ENCODE results near the gene CHST15. TPM values are rescaled to one million over a fixed set of nuclear protein-coding genes. Genes with fewer than 3 reads are reported as not detected.

The CHST15 gene
- polyA plus RNA-seq, 1 donor from 2014 or later, result 0.79 TPM

DNA sequence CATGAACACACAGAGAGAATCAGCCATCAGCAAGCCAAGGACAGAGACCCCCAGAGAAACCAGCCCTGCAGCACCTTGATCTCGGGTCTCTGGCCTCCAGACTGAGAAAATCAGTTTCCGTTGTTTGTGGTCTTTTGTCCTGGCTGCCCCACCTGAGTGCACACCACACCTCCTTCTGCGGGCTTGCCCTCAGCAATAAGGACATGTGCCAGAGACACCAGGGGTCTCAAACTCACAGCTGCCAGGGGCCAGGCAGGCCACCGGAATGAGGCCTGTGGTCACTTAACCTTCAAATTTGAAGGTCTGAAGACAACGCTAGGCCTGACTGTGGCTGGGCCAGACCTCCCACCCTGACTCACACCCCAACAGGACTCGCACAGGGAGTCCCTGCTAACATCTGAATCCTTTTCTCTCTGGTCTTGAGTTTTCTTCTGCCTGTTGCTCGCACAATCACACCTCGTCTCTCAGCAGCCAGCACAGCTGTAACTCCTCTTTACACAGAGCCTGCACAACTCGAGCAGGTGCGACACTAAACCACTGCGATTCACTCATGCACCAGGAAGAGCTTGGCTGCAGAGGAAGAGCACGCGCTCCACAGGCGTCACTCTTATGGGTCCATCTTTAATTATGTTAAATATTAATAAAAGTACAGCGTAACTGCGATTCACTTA, 86.2 kb downstream of the CHST15 start:
- H3K79me2 ChIP-seq (replicated peaks; ENCODE audit: insufficient read depth, low read length), result no peaks in the 10 kb centered on the region
- no peaks in the 10 kb centered on the region for H3K36me3 ChIP-seq (ENCODE audit: insufficient read depth, low read length)
- no peak overlapping the region for H3K27ac ChIP-seq (ENCODE audit: low read length)
- TF ChIP-seq RAD21 (conservative IDR thresholded peaks at IDR 0.05) (no peak), EZH2 (IDR thresholded peaks at IDR 0.05; ENCODE audit: borderline replicate concordance, insufficient read depth, low read length, poor library complexity, severe bottlenecking) (no peak)
- H2AFZ ChIP-seq (ENCODE audit: low read depth, low read length), result no peak overlapping the region
- no peaks in the 10 kb centered on the region for H3K27me3 ChIP-seq (ENCODE audit: insufficient read depth, low read depth, low read length)
- H3K9me3 ChIP-seq (ENCODE audit: low read length), result no peaks in the 10 kb centered on the region
- no peak overlapping the region for H3K9ac ChIP-seq (ENCODE audit: low read length)
- H3K4me3 ChIP-seq (ENCODE audit: low read length), result no peak overlapping the region
- H3K4me2 ChIP-seq (ENCODE audit: low read length), result no peak overlapping the region
- no peaks in the 10 kb centered on the region for H3F3A ChIP-seq (ENCODE audit: insufficient read depth, low read length, poor library complexity, severe bottlenecking)
- no peaks in the 10 kb centered on the region for H4K20me1 ChIP-seq (ENCODE audit: insufficient read depth)
- H3K9me2 ChIP-seq (ENCODE audit: insufficient read depth, low read length), result no peaks in the 10 kb centered on the region

DNA sequence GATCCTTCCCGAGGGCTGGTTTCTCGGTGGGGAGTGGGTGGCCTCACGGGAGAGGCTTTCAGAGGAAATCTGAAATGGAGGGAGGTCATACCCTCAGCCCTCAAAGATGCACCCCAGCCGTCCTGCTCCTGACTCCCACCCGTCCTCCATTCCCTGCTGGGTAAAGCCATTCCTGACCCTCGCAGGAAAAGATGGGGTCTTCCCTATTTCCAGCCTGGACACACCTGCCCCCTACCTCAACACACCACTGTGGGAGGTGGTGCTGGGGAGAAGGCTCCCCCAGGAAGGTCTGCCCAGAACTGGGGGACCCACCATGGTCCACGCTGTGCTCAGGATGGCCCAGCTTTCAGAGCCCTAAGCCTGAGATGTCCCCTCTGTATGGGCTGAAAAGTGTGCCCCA, 86.9 kb downstream of the CHST15 start:
- H3K9me2 ChIP-seq (ENCODE audit: insufficient read depth, low read length), result no peaks in the 10 kb centered on the region

More for the DNA sequence above, 86.9 kb downstream of the CHST15 start:
- no peaks in the 10 kb centered on the region for H4K20me1 ChIP-seq (ENCODE audit: insufficient read depth)
- H3F3A ChIP-seq (ENCODE audit: insufficient read depth, low read length, poor library complexity, severe bottlenecking), result no peaks in the 10 kb centered on the region
- no peak overlapping the region for H3K4me2 ChIP-seq (ENCODE audit: low read length)
- H3K4me3 ChIP-seq (ENCODE audit: low read length), result no peak overlapping the region
- H3K27me3 ChIP-seq (ENCODE audit: insufficient read depth, low read depth, low read length), result no peaks in the 10 kb centered on the region
- no peak overlapping the region for H3K27ac ChIP-seq (ENCODE audit: low read length)
- H3K9me3 ChIP-seq (ENCODE audit: low read length), result no peaks in the 10 kb centered on the region
- H3K9ac ChIP-seq (ENCODE audit: low read length), result no peak overlapping the region
- H2AFZ ChIP-seq (ENCODE audit: low read depth, low read length), result no peak overlapping the region
- no peaks in the 10 kb centered on the region for H3K79me2 ChIP-seq (replicated peaks; ENCODE audit: insufficient read depth, low read length)
- TF ChIP-seq RAD21 (conservative IDR thresholded peaks at IDR 0.05) (no peak), TAF1 (IDR thresholded peaks at IDR 0.05; ENCODE audit: low read depth) (no peak), EZH2 (IDR thresholded peaks at IDR 0.05; ENCODE audit: borderline replicate concordance, insufficient read depth, low read length, poor library complexity, severe bottlenecking) (no peak), POLR2AphosphoS5 (IDR thresholded peaks at IDR 0.05) (no peak), SMC3 (conservative IDR thresholded peaks at IDR 0.05; ENCODE audit: poor library complexity) (no peak), MXI1 (conservative IDR thresholded peaks at IDR 0.05; ENCODE audit: poor library complexity, severe bottlenecking) (no peak), EP300 (conservative IDR thresholded peaks at IDR 0.05; ENCODE audit: poor library complexity, severe bottlenecking) (no peak)
- TF ChIP-seq, protein P1, sequence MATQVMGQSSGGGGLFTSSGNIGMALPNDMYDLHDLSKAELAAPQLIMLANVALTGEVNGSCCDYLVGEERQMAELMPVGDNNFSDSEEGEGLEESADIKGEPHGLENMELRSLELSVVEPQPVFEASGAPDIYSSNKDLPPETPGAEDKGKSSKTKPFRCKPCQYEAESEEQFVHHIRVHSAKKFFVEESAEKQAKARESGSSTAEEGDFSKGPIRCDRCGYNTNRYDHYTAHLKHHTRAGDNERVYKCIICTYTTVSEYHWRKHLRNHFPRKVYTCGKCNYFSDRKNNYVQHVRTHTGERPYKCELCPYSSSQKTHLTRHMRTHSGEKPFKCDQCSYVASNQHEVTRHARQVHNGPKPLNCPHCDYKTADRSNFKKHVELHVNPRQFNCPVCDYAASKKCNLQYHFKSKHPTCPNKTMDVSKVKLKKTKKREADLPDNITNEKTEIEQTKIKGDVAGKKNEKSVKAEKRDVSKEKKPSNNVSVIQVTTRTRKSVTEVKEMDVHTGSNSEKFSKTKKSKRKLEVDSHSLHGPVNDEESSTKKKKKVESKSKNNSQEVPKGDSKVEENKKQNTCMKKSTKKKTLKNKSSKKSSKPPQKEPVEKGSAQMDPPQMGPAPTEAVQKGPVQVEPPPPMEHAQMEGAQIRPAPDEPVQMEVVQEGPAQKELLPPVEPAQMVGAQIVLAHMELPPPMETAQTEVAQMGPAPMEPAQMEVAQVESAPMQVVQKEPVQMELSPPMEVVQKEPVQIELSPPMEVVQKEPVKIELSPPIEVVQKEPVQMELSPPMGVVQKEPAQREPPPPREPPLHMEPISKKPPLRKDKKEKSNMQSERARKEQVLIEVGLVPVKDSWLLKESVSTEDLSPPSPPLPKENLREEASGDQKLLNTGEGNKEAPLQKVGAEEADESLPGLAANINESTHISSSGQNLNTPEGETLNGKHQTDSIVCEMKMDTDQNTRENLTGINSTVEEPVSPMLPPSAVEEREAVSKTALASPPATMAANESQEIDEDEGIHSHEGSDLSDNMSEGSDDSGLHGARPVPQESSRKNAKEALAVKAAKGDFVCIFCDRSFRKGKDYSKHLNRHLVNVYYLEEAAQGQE (IDR thresholded peaks at IDR 0.05; ENCODE audit: borderline replicate concordance), result no peak
- TF ChIP-seq, protein P2, sequence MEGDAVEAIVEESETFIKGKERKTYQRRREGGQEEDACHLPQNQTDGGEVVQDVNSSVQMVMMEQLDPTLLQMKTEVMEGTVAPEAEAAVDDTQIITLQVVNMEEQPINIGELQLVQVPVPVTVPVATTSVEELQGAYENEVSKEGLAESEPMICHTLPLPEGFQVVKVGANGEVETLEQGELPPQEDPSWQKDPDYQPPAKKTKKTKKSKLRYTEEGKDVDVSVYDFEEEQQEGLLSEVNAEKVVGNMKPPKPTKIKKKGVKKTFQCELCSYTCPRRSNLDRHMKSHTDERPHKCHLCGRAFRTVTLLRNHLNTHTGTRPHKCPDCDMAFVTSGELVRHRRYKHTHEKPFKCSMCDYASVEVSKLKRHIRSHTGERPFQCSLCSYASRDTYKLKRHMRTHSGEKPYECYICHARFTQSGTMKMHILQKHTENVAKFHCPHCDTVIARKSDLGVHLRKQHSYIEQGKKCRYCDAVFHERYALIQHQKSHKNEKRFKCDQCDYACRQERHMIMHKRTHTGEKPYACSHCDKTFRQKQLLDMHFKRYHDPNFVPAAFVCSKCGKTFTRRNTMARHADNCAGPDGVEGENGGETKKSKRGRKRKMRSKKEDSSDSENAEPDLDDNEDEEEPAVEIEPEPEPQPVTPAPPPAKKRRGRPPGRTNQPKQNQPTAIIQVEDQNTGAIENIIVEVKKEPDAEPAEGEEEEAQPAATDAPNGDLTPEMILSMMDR (IDR thresholded peaks at IDR 0.05; ENCODE audit: poor library complexity, severe bottlenecking), result no peak
- H3K36me3 ChIP-seq (ENCODE audit: insufficient read depth, low read length), result no peaks in the 10 kb centered on the region
